Forelimb muscle (tissue), 1 donor: ENCODE measurements around the gene CCDC142. TPM values are rescaled to one million over a fixed set of nuclear protein-coding genes. Genes with fewer than 3 reads are reported as not detected.
"Not testable (repeated sequence)": the region's sequence is repeated elsewhere in the genome, so short reads cannot be mapped to it uniquely, and the experiment has no call there.

Source experiments
- DNase-seq: peaks from one replicate; pipeline ENCODE4 v3.0.0-alpha.2; 2013; ENCODE audit warnings: low read depth
- polyA plus RNA-seq: library from polyadenylated mRNA; unstranded; fragments of 120-200 nt; gene quantifications from one replicate; pipeline ENCODE4 v1.2.1, GENCODE V29; 2013; ENCODE audit not compliant: insufficient read length

Gene CCDC142
- polyA plus RNA-seq, 1 donor, result 9.9 TPM

DNA sequence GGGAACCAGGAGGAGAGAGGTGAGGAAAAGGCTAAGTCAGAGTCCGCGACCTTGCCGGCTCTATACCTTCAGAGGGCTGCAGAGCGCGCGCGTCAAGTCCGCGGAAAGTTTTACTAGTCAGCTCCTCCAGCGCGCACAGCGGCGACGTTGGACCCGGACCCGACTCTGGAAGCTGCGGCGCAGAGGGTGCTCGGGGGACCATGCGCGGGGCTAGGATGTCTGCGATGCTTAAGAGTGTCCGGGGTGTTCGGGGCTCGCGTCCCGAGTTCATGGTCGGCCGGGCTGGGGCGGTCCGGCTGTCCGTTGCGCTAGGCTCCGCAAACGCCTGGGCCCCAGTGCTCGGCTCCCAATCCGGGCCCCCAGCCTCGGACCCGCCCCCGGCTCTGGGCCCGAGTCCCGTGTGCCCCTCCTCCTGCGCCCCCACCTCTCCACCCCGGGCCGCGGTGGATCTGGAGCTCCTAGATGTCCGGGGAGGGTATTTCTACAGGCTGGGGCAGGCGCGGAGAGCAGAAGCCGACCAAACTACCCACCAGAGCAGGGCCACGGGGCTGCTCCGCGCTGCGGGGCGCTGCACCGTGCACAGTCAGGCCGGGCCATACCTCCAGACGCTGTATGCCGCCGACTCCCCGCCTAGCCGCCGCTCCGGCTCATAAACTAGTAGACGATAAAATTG is 16.6 kb upstream of the CCDC142 start, which contains the start of gene LBX2:
LBX2 (minus strand) TSS at position 337 of the 673 bp plus-strand sequence; CDS start at position 271, 66 bp downstream.
- no peak for DNase-seq

- DNase-seq, result no peak
Observed at GRCh38 chr2:74498500-74499266, 15.9 kb upstream of the CCDC142 start.

- DNase-seq, result no peak
Observed at GRCh38 chr2:74497777-74498499, 15.1 kb upstream of the CCDC142 start.

GRCh38 chr2:74496997-74497776 is 14.4 kb upstream of the CCDC142 start:
- no peak for DNase-seq

DNA sequence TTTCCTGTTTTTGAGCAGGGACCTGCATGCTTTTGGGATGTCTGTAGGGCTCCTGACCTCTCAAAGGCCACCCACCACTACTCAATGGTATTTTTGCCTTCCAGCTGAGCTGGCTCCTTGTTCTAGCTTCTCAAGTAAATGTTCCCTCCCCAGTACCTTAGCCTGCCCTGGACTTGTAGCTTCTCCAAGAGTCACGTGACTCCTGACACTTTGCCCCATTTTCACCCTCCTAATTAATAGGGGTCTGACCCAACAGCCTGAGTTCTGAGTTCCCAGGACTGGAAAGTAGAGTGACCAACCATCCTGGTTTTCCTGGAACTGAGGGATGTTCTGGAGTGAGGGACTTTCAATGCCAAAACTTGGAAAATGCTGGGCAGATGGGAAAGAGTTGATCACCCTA is 12.6 kb upstream of the CCDC142 start:
- DNase-seq, result no peak

DNA sequence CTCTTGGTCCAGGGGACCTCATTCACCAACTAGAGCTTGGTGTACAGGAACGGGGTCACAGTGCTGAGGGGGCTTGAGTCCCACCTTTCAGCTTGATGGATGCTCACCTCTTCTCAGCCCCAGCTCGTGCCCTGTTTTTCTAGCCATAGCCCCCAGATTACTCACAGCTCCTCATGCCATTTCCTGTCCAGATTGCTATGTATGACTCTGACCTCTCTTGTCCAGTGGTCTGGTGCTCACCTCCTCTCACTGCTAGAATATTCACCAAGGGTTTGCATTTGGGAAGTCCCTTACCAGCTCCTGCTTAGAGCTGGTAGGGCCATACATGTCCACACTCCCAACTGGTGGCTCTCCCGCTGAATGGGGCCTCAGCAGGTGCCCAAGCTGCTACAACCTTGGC is 10.7 kb upstream of the CCDC142 start:
- DNase-seq, result no peak

- no peak for DNase-seq
Observed at GRCh38 chr2:74491648-74492544, 9.1 kb upstream of the CCDC142 start.

GRCh38 chr2:74489906-74490305 is 7.1 kb upstream of the CCDC142 start:
- no peak for DNase-seq

DNA sequence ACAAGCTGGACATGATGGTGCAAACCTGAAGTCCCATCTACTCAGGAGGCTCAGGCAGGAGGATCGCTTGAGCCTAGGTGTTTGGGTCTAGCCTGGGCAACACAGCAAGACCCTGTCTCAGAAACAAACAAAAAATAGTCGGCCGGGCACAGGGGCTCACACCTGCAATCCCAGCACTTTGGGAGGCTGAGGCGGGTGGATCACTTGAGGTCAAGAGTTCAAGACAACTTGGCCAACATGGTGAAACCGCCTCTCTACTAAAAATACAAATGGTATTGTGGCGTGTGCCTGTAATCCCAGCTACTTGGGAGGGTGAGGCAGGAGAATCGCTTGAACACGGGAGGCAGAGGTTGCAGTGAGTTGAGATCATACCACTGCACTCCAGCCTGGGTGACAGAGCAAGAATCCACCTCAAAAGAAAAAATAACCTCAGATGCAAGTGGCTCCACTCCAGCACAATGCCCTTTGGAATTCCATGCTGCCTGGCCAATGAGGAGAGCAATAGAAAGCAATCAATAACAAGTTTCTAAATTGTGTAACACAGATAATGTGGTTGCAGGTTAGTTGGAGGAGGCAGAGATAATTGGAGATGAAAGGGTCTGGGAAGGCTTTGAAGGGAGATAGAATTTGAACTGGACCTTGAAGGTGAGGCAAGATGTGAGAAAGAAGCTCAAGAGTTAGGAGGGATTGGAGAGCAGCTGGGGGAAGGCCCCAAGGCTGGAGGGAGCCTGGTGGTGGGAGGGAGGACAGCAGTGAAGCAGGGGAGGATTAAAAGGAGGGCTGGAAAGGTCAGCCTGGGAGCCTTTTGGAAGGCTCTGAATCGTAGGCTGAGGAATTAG is 6.1 kb upstream of the CCDC142 start:
- no peak for DNase-seq

DNA sequence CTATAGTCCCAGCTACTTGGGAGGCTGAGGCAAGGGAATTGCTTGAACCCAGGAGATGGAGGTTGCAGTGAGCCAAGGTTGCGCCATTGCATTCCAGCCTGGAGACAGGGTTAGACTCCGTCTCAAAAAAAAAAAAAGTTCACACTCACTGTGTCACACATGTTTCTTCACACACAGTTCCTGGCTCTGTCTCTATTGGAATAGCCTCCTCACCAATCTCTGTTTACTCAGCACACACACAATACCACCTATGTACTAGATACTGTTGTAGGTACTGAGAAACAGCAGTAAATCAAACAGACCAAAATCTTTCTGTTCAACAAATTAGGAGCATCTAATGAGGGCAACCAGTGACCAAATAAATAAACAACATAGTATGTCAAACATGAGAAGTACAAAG is 3.3 kb upstream of the CCDC142 start:
- DNase-seq, result no peak

- not testable (repeated sequence) for DNase-seq
Observed at GRCh38 chr2:74483675-74484164, 922 bp upstream of the CCDC142 start.

DNA sequence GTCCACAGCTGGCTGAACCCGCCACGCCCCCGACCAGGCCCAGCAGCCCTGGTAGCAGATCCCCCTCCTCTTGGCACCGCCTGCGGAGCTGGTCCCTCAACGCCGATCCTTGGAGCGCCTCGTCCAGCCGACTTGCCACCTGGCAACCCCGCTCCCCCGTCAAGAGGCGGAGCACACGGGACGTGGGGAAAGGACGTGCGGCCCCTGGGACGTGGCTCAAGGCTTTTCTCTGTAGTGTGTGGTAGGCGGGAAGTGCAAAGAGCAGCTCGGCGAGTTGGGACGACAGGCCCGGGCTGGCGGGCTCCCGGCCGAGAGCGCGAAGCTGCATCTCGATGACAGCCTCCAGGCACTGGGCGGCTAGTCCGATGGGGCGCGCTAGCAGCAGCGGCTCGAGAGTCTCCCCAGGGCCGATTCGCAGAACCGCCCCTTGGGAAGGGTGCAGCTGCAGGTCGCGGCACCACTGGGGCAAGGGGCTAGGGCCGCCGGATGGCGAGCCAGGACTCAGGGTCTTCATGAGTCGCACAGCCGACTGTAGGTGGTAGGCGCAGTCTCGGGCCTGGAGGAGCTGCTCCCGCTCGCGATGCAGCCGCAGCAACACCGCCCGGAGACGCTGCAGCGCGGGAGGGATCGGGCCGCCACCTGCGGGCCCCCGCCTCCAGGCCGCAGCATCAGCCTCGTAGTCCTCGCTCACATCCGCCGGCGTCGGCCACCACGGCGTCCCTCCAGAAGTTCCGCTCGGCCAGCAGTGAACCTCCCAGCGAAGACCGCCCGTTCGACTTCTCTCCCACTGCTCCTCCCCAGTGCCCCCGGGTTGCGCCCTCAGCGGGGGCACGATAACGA is 617 bp downstream of the CCDC142 start:
- no peak for DNase-seq

GRCh38 chr2:74481431-74481830 is 1.4 kb downstream of the CCDC142 start:
- no peak for DNase-seq

- DNase-seq, result no peak
Observed at GRCh38 chr2:74474899-74475298, 7.9 kb downstream of the CCDC142 start.

DNA sequence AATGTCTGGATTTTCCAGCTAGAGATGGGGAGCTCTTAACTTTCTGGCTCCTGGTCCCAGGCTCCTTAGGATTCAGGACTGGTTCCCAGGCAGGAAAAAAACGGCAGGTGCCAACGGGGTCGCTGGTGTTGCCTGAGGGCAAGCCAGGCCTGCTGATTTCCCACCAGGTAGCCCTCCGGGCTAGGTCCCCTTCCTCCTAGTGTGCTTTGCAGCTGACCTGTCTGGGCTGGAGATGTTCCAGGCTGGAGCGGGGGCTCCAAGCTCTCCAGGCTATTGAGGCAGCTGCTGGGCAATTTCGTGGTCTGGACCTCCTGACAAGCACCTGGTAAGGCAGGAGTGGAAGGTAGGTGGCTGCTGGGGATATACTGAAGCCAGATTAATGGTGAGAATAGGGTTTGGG is 8.3 kb downstream of the CCDC142 start:
- no peak for DNase-seq

- no peak for DNase-seq
Observed at GRCh38 chr2:74472945-74473258, 9.9 kb downstream of the CCDC142 start.

DNA sequence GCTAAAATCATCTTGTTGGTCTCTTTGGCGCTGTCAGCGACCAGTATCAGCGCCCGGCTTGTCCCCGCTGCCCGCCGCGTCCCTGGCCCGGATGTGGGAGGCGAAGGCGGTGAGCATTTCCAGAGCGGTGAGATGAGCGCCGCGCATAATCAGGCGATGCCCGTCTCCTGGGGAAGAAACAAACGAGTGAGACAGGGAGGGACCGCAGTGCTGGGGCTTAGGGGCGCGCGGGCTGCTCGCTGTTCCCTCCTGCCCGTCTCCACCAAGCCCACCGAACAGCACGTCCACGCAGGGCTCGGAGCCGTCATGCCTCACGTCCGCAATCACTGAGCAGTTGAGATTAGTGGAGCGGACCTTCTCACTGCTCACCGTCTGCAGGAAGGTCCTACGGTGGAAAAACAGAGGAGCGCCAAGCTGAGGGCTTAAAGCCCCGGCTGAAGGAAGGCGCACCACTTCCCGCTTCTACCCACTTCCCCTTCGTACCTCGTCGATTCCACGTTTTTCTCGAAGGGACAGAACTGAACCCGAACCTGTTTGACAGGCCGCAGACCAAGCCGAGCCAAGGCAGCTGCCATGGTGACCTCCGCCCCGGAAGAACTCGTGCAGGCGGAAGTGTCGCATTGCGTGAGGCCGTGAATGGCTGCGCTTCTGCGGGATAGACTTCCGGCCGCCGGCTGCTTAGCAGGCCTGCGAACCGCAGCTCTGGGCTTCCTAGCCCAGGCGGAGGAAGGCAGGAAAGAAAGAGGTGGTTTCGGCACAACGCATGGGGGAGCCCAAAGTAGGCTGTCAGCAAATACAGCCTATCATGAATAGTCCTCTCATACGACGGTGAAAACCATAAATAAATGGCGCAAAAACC is 10.5 kb downstream of the CCDC142 start, which contains the start of gene MRPL53:
MRPL53 (minus strand) TSS at position 595 of the 859 bp plus-strand sequence; CDS start at position 575, 20 bp downstream.
- DNase-seq, result peak; percentile 83
